Parathyroid adenoma (tissue), 2 donors: ENCODE results near the gene TANK.
A peak's percentile ranks its signal among the peaks of the same experiment; 100 is the strongest.

ENCODE experiments used
- H2AFZ ChIP-seq: fragments of 300-600 bp; sonication (generic); one replicate; pipeline ENCODE4 v1.7.0; 2017; ENCODE audit warnings: antibody characterized with exemption, mild to moderate bottlenecking
- H3K27ac ChIP-seq: fragments of 300-600 bp; sonication (generic); one replicate; pipeline ENCODE4 v1.7.0; 2017
- H3K27me3 ChIP-seq: fragments of 300-600 bp; sonication (generic); one replicate; pipeline ENCODE4 v1.7.0; 2017; ENCODE audit warnings: low read length; ENCODE audit not compliant: control insufficient read depth, insufficient read depth
- H3K36me3 ChIP-seq: fragments of 300-600 bp; sonication (generic); one replicate; pipeline ENCODE4 v1.7.0; 2017; ENCODE audit warnings: low read length; ENCODE audit not compliant: control insufficient read depth, insufficient read depth
- H3K4me1 ChIP-seq: fragments of 300-600 bp; sonication (generic); one replicate; pipeline ENCODE4 v1.7.0; 2017; ENCODE audit warnings: control low read depth
- H3K4me2 ChIP-seq: fragments of 300-600 bp; sonication (generic); one replicate; pipeline ENCODE4 v1.7.0; 2017; ENCODE audit warnings: low read length
- H3K4me3 ChIP-seq: fragments of 300-600 bp; sonication (generic); one replicate; pipeline ENCODE4 v1.7.0; 2017; ENCODE audit warnings: low read depth, low read length
- H3K79me2 ChIP-seq: fragments of 300-600 bp; sonication (generic); one replicate; pipeline ENCODE4 v1.7.0; 2017; ENCODE audit warnings: control low read depth
- H3K9ac ChIP-seq: fragments of 300-600 bp; sonication (generic); one replicate; pipeline ENCODE4 v1.7.0; 2017; ENCODE audit warnings: mild to moderate bottlenecking
- H3K9me3 ChIP-seq: fragments of 300-600 bp; sonication (generic); one replicate; pipeline ENCODE4 v1.7.0; 2017; ENCODE audit warnings: low read length; ENCODE audit not compliant: control insufficient read depth
- CTCF ChIP-seq: fragments of 300-600 bp; sonication (generic); IDR thresholded peaks from one replicate; pipeline ENCODE4 v1.7.0; 2017; ENCODE audit warnings: antibody characterized with exemption, mild to moderate bottlenecking
- donor health status: primary hyperparathyroidism.

TANK gene

GRCh38 chr2:161158882-161159281 lies 1.3 kb upstream of the TANK start:
- no peak overlapping the region for H3K27ac ChIP-seq
- H3K79me2 ChIP-seq, result peaks cover 5% of the 10 kb centered on the region

DNA sequence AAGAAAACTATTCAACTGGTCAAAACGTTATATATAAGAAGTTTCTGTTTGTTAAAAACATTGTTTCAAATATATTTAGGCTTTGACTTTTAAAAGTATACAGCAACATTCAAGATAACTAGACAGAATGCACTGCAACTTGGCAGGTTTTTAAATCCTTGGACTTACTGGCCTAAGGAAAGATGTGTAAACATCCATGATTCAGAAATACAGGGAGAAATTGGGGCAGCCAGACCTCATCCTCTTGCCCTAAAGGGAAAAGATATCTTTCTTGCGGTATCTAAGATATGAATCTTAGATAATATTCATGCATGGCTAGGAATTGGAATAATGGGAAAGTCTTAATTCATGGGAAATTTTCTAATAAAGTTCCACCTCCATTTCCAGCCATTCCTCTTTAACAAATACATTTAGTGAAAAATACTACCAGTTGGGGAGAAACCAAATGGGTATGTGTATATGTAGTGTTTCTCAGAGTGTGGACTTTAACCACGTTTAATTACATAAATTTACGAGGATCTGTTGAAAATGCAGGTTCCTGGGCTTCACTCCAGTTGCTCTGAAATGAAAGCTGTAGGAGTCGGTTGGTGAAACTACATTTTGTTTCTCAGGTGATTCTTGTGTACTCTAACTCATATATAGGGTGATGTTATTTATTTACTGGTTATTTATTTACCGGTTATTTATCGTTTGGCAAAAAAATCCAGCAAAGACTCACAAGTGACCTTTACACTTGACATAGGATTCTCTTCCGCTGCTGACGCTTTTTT lies 587 bp upstream of the TANK start:
- Histone ChIP-seq H3K4me1 (no peaks in the 10 kb centered on the region), H3K79me2 (peaks cover 5% of the 10 kb centered on the region), H3K27ac (peak overlapping the region; percentile 88), H3K27me3 (no peaks in the 10 kb centered on the region), H2AFZ (peak overlapping the region; percentile 96), H3K36me3 (no peaks in the 10 kb centered on the region), H3K4me2 (peak overlapping the region; percentile 59), H3K4me3 (peak overlapping the region; percentile 99), H3K9me3 (no peaks in the 10 kb centered on the region), H3K9ac (no peak overlapping the region)
- TF ChIP-seq CTCF, result no peak

More at GRCh38 chr2:161158882-161159281, 1.3 kb upstream of the TANK start:
- no peak overlapping the region for H3K4me3 ChIP-seq
- no peaks in the 10 kb centered on the region for H3K27me3 ChIP-seq
- H3K4me2 ChIP-seq, result no peak overlapping the region
- H3K9ac ChIP-seq, result no peak overlapping the region
- H2AFZ ChIP-seq, result no peak overlapping the region
- TF ChIP-seq CTCF, result no peak
- no peaks in the 10 kb centered on the region for H3K36me3 ChIP-seq
- H3K9me3 ChIP-seq, result no peaks in the 10 kb centered on the region
- H3K4me1 ChIP-seq, result no peaks in the 10 kb centered on the region

DNA sequence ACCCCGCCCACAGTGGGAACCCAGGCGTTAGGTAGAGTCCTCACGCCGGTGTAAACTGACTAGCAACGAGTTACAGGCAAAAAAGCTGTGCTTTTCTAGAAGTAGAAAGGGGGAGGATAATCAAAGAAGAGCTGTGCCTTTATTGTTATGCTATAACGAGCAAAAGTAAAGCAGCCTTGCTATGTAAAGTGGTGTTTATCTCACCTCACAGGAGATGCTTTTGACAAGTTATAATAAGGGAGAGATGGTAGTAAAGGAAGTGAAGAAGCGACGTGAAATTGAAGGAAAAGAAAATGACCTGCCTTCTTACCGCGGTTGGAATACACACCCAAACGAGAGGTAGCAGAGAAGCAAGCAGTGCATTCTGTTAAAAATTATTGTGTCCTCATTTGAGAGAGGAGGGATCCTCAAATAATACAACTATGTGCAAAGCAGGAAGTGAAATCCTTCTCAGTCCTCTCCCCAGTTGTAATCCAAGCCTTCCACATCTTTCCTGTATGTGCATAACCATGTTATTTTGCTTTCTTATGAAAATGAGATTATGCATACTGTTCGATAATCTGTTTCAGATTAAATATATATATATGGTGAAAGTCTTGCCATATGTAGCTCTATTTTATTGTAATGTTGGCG lies 962 bp downstream of the TANK start:
- Histone ChIP-seq H3K79me2 (peaks cover 5% of the 10 kb centered on the region), H3K9me3 (no peaks in the 10 kb centered on the region), H3K9ac (peak overlapping the region; percentile 61), H2AFZ (peak overlapping the region; percentile 96), H3K27me3 (no peaks in the 10 kb centered on the region), H3K4me1 (no peaks in the 10 kb centered on the region), H3K36me3 (no peaks in the 10 kb centered on the region), H3K4me3 (peak overlapping the region; percentile 99), H3K27ac (peak overlapping the region; percentile 88), H3K4me2 (peak overlapping the region; percentile 71)
- no peak for TF ChIP-seq CTCF

DNA sequence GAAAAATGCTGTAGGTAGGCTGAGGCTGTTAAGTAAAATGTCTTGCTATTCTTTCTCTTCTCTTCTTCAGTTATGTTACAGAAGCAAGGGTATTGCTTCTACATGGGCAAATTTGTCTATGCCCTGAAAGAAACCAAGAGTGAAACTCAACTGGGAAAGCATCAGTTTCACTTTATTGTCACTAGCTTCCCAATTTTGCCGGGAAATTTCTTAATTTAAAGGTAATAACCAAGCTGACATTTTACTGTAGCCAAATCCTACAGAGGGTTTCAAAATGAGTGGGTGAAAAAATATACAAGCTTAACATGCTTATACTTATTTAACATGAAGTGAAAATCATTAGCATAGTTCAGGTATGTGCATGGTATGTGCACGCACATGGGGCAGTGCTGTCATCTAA lies 3.2 kb downstream of the TANK start:
- H2AFZ ChIP-seq, result no peak overlapping the region
- TF ChIP-seq CTCF, result no peak
- H3K9ac ChIP-seq, result no peak overlapping the region
- no peak overlapping the region for H3K4me3 ChIP-seq
- no peak overlapping the region for H3K4me2 ChIP-seq
- H3K9me3 ChIP-seq, result no peaks in the 10 kb centered on the region
- H3K27me3 ChIP-seq, result no peaks in the 10 kb centered on the region
- H3K79me2 ChIP-seq, result peaks cover 15% of the 10 kb centered on the region
- no peaks in the 10 kb centered on the region for H3K4me1 ChIP-seq
- H3K27ac ChIP-seq, result no peak overlapping the region
- no peaks in the 10 kb centered on the region for H3K36me3 ChIP-seq
